HEK293 (cell line): Measurements from ENCODE around the gene TSPAN9.

Experiments used
- CTCF ChIA-PET: fragments of 350-600 bp; formaldehyde crosslinking; extraction: SDS; loops from one replicate; lab custom pipeline; 2021; ENCODE audit warnings: antibody characterized with exemption; lab: Yijun Ruan, JAX
- POLR2A ChIA-PET: fragments of 300-600 bp; formaldehyde crosslinking; extraction: SDS; loops from one replicate; lab custom pipeline; 2020; ENCODE audit warnings: antibody characterized with exemption, inconsistent platforms; lab: Yijun Ruan, JAX
- H3K27ac ChIP-seq: fragments of 200-500 bp; sonication (Bioruptor generic); 2 replicates; pipeline ENCODE4 v1.5.1; 2014; ENCODE audit warnings: low read depth, low read length, control low read depth, inconsistent platforms; ENCODE audit errors: extremely low read depth
- H3K36me3 ChIP-seq, 2 experiments: fragments of 200-500 bp in 1 of 2; sonication (Bioruptor generic) in 1 of 2; 1 replicate in 1 of 2; 2 replicates in 1 of 2; pipeline ENCODE4 v1.5.1; 2014 to 2017; ENCODE audit warnings: inconsistent platforms in 2 of 2, low read length in 2 of 2; ENCODE audit not compliant: control insufficient read depth in 2 of 2, insufficient read depth in 1 of 2
- H3K4me1 ChIP-seq: fragments of 200-500 bp; sonication (Bioruptor generic); 2 replicates; pipeline ENCODE4 v1.5.1; 2014; ENCODE audit warnings: mild to moderate bottlenecking, low read length, inconsistent platforms; ENCODE audit not compliant: control insufficient read depth, insufficient read depth
- H3K4me3 ChIP-seq: 2 replicates; pipeline ENCODE4 v1.5.1; 2011; ENCODE audit warnings: low read depth, mild to moderate bottlenecking, control low read depth, low read length, moderate library complexity
- H3K9me3 ChIP-seq: fragments of 200-500 bp; sonication (Bioruptor generic); 2 replicates; pipeline ENCODE4 v1.5.1; 2014; ENCODE audit warnings: low read depth, low read length, inconsistent platforms; ENCODE audit not compliant: control insufficient read depth, insufficient read depth
- GLIS1 ChIP-seq: fragments of 450-650 bp; formaldehyde crosslinking; IDR thresholded peaks from 2 replicates; pipeline ENCODE4 v1.5.1; 2016; ENCODE audit warnings: missing biosample characterization, missing genetic modification characterization
- SCRT2 ChIP-seq: fragments of 450-650 bp; formaldehyde crosslinking; IDR thresholded peaks from 2 replicates; pipeline ENCODE4 v1.5.1; 2016; ENCODE audit warnings: missing biosample characterization, missing genetic modification characterization
- ZNF140 ChIP-seq: fragments of 450-650 bp; formaldehyde crosslinking; IDR thresholded peaks from 2 replicates; pipeline ENCODE4 v1.5.1; 2016; ENCODE audit warnings: missing biosample characterization, missing genetic modification characterization
- ZNF16 ChIP-seq: fragments of 450-650 bp; formaldehyde crosslinking; IDR thresholded peaks from 2 replicates; pipeline ENCODE4 v1.5.1; 2016; ENCODE audit warnings: low read depth, missing biosample characterization, missing genetic modification characterization
- ZNF24 ChIP-seq: fragments of 450-650 bp; formaldehyde crosslinking; IDR thresholded peaks from 2 replicates; pipeline ENCODE4 v1.5.1; 2016; ENCODE audit warnings: missing biosample characterization, missing genetic modification characterization
- ZNF404 ChIP-seq: fragments of 450-650 bp; formaldehyde crosslinking; IDR thresholded peaks from 2 replicates; pipeline ENCODE4 v1.5.1; 2017; ENCODE audit warnings: missing biosample characterization, missing genetic modification characterization
- ZNF426 ChIP-seq: fragments of 450-650 bp; formaldehyde crosslinking; IDR thresholded peaks from 2 replicates; pipeline ENCODE4 v1.5.1; 2017; ENCODE audit warnings: missing biosample characterization, missing genetic modification characterization, mild to moderate bottlenecking, inconsistent platforms, moderate library complexity
- ZNF544 ChIP-seq: fragments of 450-650 bp; formaldehyde crosslinking; IDR thresholded peaks from 2 replicates; pipeline ENCODE4 v1.5.0; 2017; ENCODE audit warnings: missing biosample characterization, missing genetic modification characterization
- ZNF560 ChIP-seq: fragments of 450-650 bp; formaldehyde crosslinking; IDR thresholded peaks from 2 replicates; pipeline ENCODE4 v1.5.1; 2017; ENCODE audit warnings: missing biosample characterization, missing genetic modification characterization, borderline replicate concordance
- ZNF707 ChIP-seq: fragments of 450-650 bp; formaldehyde crosslinking; IDR thresholded peaks from 2 replicates; pipeline ENCODE4 v1.5.1; 2016; ENCODE audit warnings: missing biosample characterization, missing genetic modification characterization
- ZNF76 ChIP-seq: fragments of 450-650 bp; formaldehyde crosslinking; IDR thresholded peaks from 2 replicates; pipeline ENCODE4; 2016; ENCODE audit warnings: low read depth, missing biosample characterization, missing genetic modification characterization, borderline replicate concordance
- ZNF837 ChIP-seq: fragments of 450-650 bp; formaldehyde crosslinking; IDR thresholded peaks from 2 replicates; pipeline ENCODE4 v1.5.1; 2016; ENCODE audit warnings: missing biosample characterization, missing genetic modification characterization
- ZNF843 ChIP-seq: fragments of 450-650 bp; formaldehyde crosslinking; IDR thresholded peaks from 2 replicates; pipeline ENCODE4 v1.5.1; 2016; ENCODE audit warnings: missing biosample characterization, missing genetic modification characterization
- ZSCAN16 ChIP-seq: fragments of 450-650 bp; formaldehyde crosslinking; IDR thresholded peaks from 2 replicates; pipeline ENCODE4 v1.5.1; 2016; ENCODE audit warnings: missing biosample characterization, missing genetic modification characterization
- TF ChIP-seq, protein P1 (sequence below): fragments of 450-650 bp; formaldehyde crosslinking; IDR thresholded peaks from 2 replicates; pipeline ENCODE4 v1.5.1; 2017; ENCODE audit warnings: missing biosample characterization, missing genetic modification characterization

The TSPAN9 gene

DNA sequence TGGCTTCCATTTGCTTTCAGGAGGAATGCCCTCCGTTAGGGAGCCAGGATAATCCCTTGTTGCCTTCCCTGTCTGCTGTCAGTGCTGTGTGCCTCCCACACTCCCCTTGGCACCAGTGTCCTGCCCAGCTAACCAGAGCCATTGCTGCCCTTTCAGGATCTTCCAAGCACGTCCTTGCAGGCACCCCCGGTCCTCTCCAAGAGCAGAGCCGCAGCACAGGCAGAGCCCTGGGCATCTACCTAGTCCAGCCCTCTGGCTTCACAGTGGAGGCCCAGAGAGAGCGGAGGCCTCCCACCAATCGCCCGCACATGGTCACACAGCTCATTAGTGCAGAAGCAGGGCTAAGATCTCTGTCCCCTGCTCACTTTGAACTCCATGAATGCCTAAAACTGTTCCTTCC is 39.0 kb upstream of the TSPAN9 start:
- CTCF ChIA-PET: interaction anchor here (0.7 kb wide), 1 partner anchor 157 kb away, joined by 3 read pairs; no protein-coding TSS in a partner anchor
- TF ChIP-seq ZNF16 (tag by site-specific recombination): no peak
- TF ChIP-seq ZSCAN16 (tag by site-specific recombination): no peak
- no peak for TF ChIP-seq ZNF76 (tag by site-specific recombination)
- no peak for TF ChIP-seq ZNF24 (tag by site-specific recombination)
- TF ChIP-seq ZNF843 (tag by site-specific recombination): no peak
- no peak for TF ChIP-seq ZNF707 (tag by site-specific recombination)
- no peak for TF ChIP-seq ZNF140
- TF ChIP-seq GLIS1 (tag by site-specific recombination): no peak
- no peak for TF ChIP-seq ZNF560
- TF ChIP-seq, protein P1, sequence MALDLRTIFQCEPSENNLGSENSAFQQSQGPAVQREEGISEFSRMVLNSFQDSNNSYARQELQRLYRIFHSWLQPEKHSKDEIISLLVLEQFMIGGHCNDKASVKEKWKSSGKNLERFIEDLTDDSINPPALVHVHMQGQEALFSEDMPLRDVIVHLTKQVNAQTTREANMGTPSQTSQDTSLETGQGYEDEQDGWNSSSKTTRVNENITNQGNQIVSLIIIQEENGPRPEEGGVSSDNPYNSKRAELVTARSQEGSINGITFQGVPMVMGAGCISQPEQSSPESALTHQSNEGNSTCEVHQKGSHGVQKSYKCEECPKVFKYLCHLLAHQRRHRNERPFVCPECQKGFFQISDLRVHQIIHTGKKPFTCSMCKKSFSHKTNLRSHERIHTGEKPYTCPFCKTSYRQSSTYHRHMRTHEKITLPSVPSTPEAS (tag by site-specific recombination): no peak
- TF ChIP-seq, all 188 proteins: peak for 0
- POLR2A ChIA-PET: no interaction called here
- no peak overlapping the region for H3K27ac ChIP-seq
- no peaks in the 10 kb centered on the region for H3K4me1 ChIP-seq
- no peak overlapping the region for H3K4me3 ChIP-seq
- H3K9me3 ChIP-seq: no peaks in the 10 kb centered on the region
- H3K36me3 ChIP-seq: peaks cover 0 to 23% of the 10 kb centered on the region in 2 experiments; a peak in 2 of 3 replicates

DNA sequence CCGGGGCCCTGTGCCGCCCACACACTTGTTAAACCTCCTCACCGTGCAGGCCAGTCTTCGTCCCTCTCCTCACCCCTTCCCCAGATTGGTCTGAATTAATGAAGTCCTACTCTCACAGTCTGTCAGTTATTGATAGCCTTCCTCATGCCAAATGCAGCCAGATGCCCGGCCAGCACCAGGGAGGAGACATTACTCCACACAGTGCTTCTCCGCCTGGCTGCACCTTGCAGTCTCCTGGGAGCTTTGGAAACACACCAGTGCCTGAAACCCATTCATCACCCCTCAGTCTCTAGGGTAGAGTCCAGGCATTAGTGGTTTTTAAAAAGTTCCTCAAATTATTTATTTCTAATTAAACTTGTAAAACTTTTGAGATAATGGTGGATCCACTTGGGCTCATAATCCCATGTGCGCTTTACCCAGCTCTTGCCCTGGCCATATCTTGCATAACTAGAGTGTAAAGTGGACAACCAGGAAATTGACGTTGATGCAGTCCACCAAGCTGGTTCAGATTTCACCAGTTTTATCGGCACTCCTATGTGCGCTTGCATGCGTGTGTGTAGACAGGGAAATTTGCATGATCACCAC is 38.2 kb upstream of the TSPAN9 start:
- Histone ChIP-seq H3K9me3 (no peaks in the 10 kb centered on the region), H3K4me1 (no peaks in the 10 kb centered on the region), H3K36me3 (peaks cover 0 to 23% of the 10 kb centered on the region in 2 experiments; a peak in 2 of 3 replicates), H3K27ac (no peak overlapping the region), H3K4me3 (no peak overlapping the region)
- POLR2A ChIA-PET: interaction anchor here (0.6 kb wide), 1 partner anchor 682 kb away, joined by 4 read pairs; no protein-coding TSS in a partner anchor
- TF ChIP-seq ZNF404 (tag by site-specific recombination) (no peak), SCRT2 (tag by site-specific recombination) (peak; percentile 32; the same call in 1 of the 2 replicates)
- CTCF ChIA-PET: interaction anchor here (0.7 to 1.3 kb wide), 2 partner anchors 152 to 185 kb away, joined by 3 read pairs; no protein-coding TSS in a partner anchor

DNA sequence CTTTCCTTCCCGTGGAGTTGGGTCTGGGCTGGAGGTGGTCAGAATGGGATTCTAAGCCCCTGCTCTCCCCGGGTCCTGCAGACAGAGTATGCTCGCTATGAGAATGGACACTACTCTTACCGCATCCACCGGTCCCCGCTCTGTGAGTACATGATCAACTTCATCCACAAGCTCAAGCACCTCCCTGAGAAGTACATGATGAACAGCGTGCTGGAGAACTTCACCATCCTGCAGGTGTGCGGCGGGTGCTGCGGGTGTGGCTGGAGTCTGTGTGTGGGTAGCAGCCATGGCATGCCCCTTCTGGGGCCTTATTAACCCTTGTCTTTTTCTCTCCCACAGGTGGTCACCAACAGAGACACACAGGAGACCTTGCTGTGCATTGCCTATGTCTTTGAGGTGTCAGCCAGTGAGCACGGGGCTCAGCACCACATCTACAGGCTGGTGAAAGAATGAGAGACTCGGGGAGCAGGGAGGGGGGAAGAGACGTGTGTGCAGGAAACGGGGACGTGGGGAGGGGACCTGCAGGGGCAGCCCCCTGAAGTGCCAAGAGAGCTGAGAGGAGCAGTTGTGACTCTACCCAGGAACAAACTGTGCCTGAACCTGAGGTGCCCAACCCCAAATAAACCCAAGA is 37.0 kb upstream of the TSPAN9 start:
- ChIA-PET POLR2A (no interaction called here), CTCF (interaction anchor here (0.6 to 1.3 kb wide), 3 partner anchors 37 to 155 kb away, joined by 3 to 4 read pairs (median 3); no protein-coding TSS in a partner anchor)
- H3K4me3 ChIP-seq: no peak overlapping the region
- no peaks in the 10 kb centered on the region for H3K9me3 ChIP-seq
- no peak overlapping the region for H3K27ac ChIP-seq
- H3K4me1 ChIP-seq: no peaks in the 10 kb centered on the region
- peaks cover 0 to 23% of the 10 kb centered on the region in 2 experiments; a peak in 2 of 3 replicates for H3K36me3 ChIP-seq
- TF ChIP-seq ZNF837 (tag by site-specific recombination) (no peak), ZNF544 (no peak), ZNF426 (tag by site-specific recombination) (no peak)
